WTC11 (cell line): ENCODE measurements around the gene WFDC1. TPM values are rescaled to one million over a fixed set of nuclear protein-coding genes. Genes with fewer than 3 reads are reported as not detected.

Source experiments
- ATAC-seq: fragments of 200-7000 bp; cut with Tn5 transposase; 2 replicates; pipeline ENCODE4 v1.10.0; 2021; ENCODE audit warnings: mild to moderate bottlenecking, moderate library complexity
- CTCF ChIA-PET: fragments of 300-600 bp; sonication (Branson Sonifier 250); formaldehyde crosslinking; loops from one replicate; lab custom pipeline; 2021; ENCODE audit warnings: antibody characterized with exemption; lab: Charles Lee
- POLR2A ChIA-PET: fragments of 350-600 bp; sonication (Branson Sonifier 250); formaldehyde crosslinking; loops from one replicate; lab custom pipeline; 2021; ENCODE audit warnings: antibody characterized with exemption; lab: Charles Lee
- DNase-seq: peaks from one replicate; pipeline ENCODE4 v3.0.0; 2021; ENCODE audit warnings: low spot score
- H3K27ac Mint-ChIP-seq: 2 replicates; pipeline ENCODE4 v1.8.0; 2021; ENCODE audit warnings: mixed read lengths
- H3K27me3 Mint-ChIP-seq: 2 replicates; pipeline ENCODE4 v1.8.0; 2021; ENCODE audit warnings: low read depth, mild to moderate bottlenecking, moderate library complexity, mixed read lengths
- H3K36me3 Mint-ChIP-seq: 2 replicates; pipeline ENCODE4 v1.8.0; 2021; ENCODE audit warnings: mixed read lengths
- H3K4me1 Mint-ChIP-seq: 2 replicates; pipeline ENCODE4 v1.8.0; 2022; ENCODE audit warnings: mixed read lengths
- H3K4me3 Mint-ChIP-seq: 2 replicates; pipeline ENCODE4 v1.8.0; 2021; ENCODE audit warnings: mild to moderate bottlenecking, moderate library complexity, mixed read lengths
- H3K9me3 Mint-ChIP-seq: 2 replicates; pipeline ENCODE4 v1.8.0; 2021; ENCODE audit warnings: mixed read lengths
- ATF1 ChIP-seq: sonication (generic); formaldehyde crosslinking; IDR thresholded peaks from 2 replicates; pipeline ENCODE4 v1.8.1; 2023; ENCODE audit warnings: mild to moderate bottlenecking, moderate library complexity, missing genetic modification reagents
- CBFB ChIP-seq: sonication (generic); formaldehyde crosslinking; IDR thresholded peaks from 2 replicates; pipeline ENCODE4 v1.8.1; 2022; ENCODE audit warnings: mild to moderate bottlenecking, low read depth, missing genetic modification reagents
- ERG ChIP-seq: fragments of 250-450 bp; sonication (Bioruptor Pico); IDR thresholded peaks from 2 replicates; pipeline ENCODE4 v1.8.0; 2021; ENCODE audit warnings: mild to moderate bottlenecking
- JAZF1 ChIP-seq: fragments of 250-450 bp; sonication (Bioruptor Pico); IDR thresholded peaks from 2 replicates; pipeline ENCODE4 v1.9.0; 2021; ENCODE audit warnings: moderate library complexity, mild to moderate bottlenecking, inconsistent platforms
- NR3C1 ChIP-seq: sonication (generic); formaldehyde crosslinking; conservative IDR thresholded peaks from 2 replicates; pipeline ENCODE4 v1.8.1; 2023; ENCODE audit warnings: low read depth, mild to moderate bottlenecking, missing genetic modification reagents
- PRRX2 ChIP-seq: fragments of 250-450 bp; sonication (Bioruptor Pico); IDR thresholded peaks from 2 replicates; pipeline ENCODE4 v1.8.0; 2021; ENCODE audit warnings: mild to moderate bottlenecking
- SOX15 ChIP-seq: fragments of 250-450 bp; sonication (Bioruptor Pico); IDR thresholded peaks from 2 replicates; pipeline ENCODE4 v1.9.0; 2021; ENCODE audit warnings: mild to moderate bottlenecking
- STAT6 ChIP-seq: sonication (generic); formaldehyde crosslinking; conservative IDR thresholded peaks from 2 replicates; pipeline ENCODE4 v1.8.1; 2023; ENCODE audit warnings: mild to moderate bottlenecking, low read depth, missing genetic modification reagents, moderate library complexity
- TEAD1 ChIP-seq: sonication (generic); formaldehyde crosslinking; IDR thresholded peaks from 2 replicates; pipeline ENCODE4 v1.8.0; 2022; ENCODE audit warnings: mild to moderate bottlenecking, missing genetic modification reagents
- TP53 ChIP-seq: sonication (generic); formaldehyde crosslinking; IDR thresholded peaks from 2 replicates; pipeline ENCODE4 v1.8.1; 2023; ENCODE audit warnings: mild to moderate bottlenecking, missing genetic modification reagents
- ZNF232 ChIP-seq: sonication (generic); formaldehyde crosslinking; IDR thresholded peaks from 2 replicates; pipeline ENCODE4 v1.8.0; 2022; ENCODE audit warnings: mild to moderate bottlenecking, missing genetic modification reagents
- total RNA-seq: library from RNA; stranded (reverse); gene quantifications from 3 replicates; pipeline ENCODE4 v1.2.3, GENCODE V29; 2021
- TF ChIP-seq, protein P1 (sequence below): sonication (generic); formaldehyde crosslinking; IDR thresholded peaks from 2 replicates; pipeline ENCODE4 v1.8.1; 2023; ENCODE audit warnings: mild to moderate bottlenecking, missing genetic modification reagents
- TF ChIP-seq, protein P2 (sequence below): fragments of 250-450 bp; sonication (Bioruptor Pico); IDR thresholded peaks from 2 replicates; pipeline ENCODE4 v1.9.0; 2021; ENCODE audit warnings: moderate library complexity, mild to moderate bottlenecking, inconsistent platforms, borderline replicate concordance
- TF ChIP-seq, protein P3 (sequence below): sonication (generic); formaldehyde crosslinking; IDR thresholded peaks from 2 replicates; pipeline ENCODE4 v1.8.0; 2022; ENCODE audit warnings: mild to moderate bottlenecking, missing genetic modification reagents
- TF ChIP-seq, protein P4 (sequence below): sonication (generic); formaldehyde crosslinking; IDR thresholded peaks from 2 replicates; pipeline ENCODE4 v1.8.0; 2023; ENCODE audit warnings: missing genetic modification reagents
- TF ChIP-seq, protein P5 (sequence below): sonication (generic); formaldehyde crosslinking; IDR thresholded peaks from 2 replicates; pipeline ENCODE4 v1.8.1; 2022; ENCODE audit warnings: mild to moderate bottlenecking, missing genetic modification reagents, moderate library complexity, borderline replicate concordance

WFDC1 gene
- total RNA-seq, 1 experiment from 2014 or later, result 0.50 TPM

DNA sequence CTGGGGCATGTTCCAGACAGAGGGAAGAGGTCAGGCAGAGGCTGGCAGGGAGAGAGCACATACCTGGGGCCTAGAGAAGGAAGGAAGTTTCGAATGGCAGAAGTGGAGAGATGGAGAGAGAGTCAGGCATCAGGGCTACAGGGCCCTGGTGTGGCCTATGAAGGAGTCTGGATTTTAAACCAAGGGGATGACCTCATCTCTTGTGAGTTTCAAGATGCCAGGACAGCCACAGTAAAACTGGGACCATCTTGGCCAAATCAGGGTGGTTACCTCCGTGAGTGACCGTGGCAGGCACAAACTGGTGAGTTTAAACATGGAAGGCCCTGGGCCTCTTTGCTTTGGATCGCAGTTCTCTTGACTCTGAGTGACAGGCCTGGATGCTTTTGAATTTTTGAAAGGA is 66.1 kb downstream of the WFDC1 start:
- peaks cover 17% of the 10 kb centered on the region for H3K4me1 Mint-ChIP-seq
- ATAC-seq (no peak), DNase-seq (no peak)
- H3K27me3 Mint-ChIP-seq, result no peaks in the 10 kb centered on the region
- ChIA-PET POLR2A (no interaction called here), CTCF (no interaction called here)
- no peak for TF ChIP-seq ATF1 (CRISPR knock-in tag)
- TF ChIP-seq, protein P1, sequence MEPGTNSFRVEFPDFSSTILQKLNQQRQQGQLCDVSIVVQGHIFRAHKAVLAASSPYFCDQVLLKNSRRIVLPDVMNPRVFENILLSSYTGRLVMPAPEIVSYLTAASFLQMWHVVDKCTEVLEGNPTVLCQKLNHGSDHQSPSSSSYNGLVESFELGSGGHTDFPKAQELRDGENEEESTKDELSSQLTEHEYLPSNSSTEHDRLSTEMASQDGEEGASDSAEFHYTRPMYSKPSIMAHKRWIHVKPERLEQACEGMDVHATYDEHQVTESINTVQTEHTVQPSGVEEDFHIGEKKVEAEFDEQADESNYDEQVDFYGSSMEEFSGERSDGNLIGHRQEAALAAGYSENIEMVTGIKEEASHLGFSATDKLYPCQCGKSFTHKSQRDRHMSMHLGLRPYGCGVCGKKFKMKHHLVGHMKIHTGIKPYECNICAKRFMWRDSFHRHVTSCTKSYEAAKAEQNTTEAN (CRISPR knock-in tag), result no peak
- TF ChIP-seq, protein P2, sequence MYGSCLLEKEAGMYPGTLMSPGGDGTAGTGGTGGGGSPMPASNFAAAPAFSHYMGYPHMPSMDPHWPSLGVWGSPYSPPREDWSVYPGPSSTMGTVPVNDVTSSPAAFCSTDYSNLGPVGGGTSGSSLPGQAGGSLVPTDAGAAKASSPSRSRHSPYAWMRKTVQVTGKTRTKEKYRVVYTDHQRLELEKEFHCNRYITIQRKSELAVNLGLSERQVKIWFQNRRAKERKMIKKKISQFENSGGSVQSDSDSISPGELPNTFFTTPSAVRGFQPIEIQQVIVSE (CRISPR knock-in tag), result no peak
- no peak for TF ChIP-seq STAT6 (CRISPR knock-in tag)
- no peak for TF ChIP-seq JAZF1 (CRISPR knock-in tag)
- TF ChIP-seq NR3C1 (CRISPR knock-in tag), result no peak
- H3K27ac Mint-ChIP-seq, result no peak overlapping the region
- H3K4me3 Mint-ChIP-seq, result no peak overlapping the region
- no peaks in the 10 kb centered on the region for H3K36me3 Mint-ChIP-seq
- H3K9me3 Mint-ChIP-seq, result no peaks in the 10 kb centered on the region

DNA sequence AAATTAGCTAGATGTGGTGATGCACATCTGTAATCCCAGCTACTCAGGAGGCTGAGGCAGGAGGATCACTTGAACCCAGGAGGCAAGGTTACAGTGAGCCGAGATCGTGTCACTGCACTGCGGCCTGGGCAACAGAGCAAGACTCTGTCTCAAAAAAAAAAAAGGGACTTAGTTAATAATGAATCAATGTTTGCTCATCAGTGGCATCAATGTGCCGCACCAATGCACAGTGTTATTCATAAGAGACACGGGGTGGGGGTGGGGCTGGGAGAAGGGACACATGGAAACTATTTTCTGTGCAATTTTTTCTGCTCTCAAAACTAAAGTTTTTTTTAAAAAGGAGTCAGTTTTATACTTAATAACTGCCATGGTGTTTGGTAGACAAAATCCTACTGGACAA is 66.9 kb downstream of the WFDC1 start:
- Mint-ChIP-seq H3K9me3 (no peaks in the 10 kb centered on the region), H3K4me1 (peaks cover 17% of the 10 kb centered on the region), H3K4me3 (no peak overlapping the region), H3K36me3 (no peaks in the 10 kb centered on the region), H3K27me3 (peaks cover 3% of the 10 kb centered on the region), H3K27ac (no peak overlapping the region)
- TF ChIP-seq, protein P2 (CRISPR knock-in tag), result no peak
- TF ChIP-seq, protein P3, sequence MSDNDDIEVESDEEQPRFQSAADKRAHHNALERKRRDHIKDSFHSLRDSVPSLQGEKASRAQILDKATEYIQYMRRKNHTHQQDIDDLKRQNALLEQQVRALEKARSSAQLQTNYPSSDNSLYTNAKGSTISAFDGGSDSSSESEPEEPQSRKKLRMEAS, result no peak
- TF ChIP-seq, protein P4, sequence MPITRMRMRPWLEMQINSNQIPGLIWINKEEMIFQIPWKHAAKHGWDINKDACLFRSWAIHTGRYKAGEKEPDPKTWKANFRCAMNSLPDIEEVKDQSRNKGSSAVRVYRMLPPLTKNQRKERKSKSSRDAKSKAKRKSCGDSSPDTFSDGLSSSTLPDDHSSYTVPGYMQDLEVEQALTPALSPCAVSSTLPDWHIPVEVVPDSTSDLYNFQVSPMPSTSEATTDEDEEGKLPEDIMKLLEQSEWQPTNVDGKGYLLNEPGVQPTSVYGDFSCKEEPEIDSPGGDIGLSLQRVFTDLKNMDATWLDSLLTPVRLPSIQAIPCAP (CRISPR knock-in tag), result no peak
- TF ChIP-seq SOX15 (no peak), ZNF232 (CRISPR knock-in tag) (no peak), ERG (CRISPR knock-in tag) (no peak), PRRX2 (CRISPR knock-in tag) (no peak), TEAD1 (no peak), CBFB (CRISPR knock-in tag) (no peak), TP53 (no peak)
- TF ChIP-seq, protein P5, sequence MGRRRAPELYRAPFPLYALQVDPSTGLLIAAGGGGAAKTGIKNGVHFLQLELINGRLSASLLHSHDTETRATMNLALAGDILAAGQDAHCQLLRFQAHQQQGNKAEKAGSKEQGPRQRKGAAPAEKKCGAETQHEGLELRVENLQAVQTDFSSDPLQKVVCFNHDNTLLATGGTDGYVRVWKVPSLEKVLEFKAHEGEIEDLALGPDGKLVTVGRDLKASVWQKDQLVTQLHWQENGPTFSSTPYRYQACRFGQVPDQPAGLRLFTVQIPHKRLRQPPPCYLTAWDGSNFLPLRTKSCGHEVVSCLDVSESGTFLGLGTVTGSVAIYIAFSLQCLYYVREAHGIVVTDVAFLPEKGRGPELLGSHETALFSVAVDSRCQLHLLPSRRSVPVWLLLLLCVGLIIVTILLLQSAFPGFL, result no peak
- CTCF ChIA-PET, result no interaction called here
- POLR2A ChIA-PET, result no interaction called here
- DNase-seq (no peak), ATAC-seq (no peak)
